Lower leg skin (tissue), 3 donors: ENCODE data around the gene SYS1.

Source experiments
- POLR2A ChIP-seq, 2 donors: fragments of 450-650 bp; IDR thresholded peaks; one replicate each; pipeline ENCODE4 v1.6.1; 2016 to 2017; ENCODE audit warnings: antibody characterized with exemption in 2 of 2, mild to moderate bottlenecking in 1 of 2, moderate library complexity in 1 of 2
- TF ChIP-seq, protein P1 (sequence below), 3 donors: fragments of 450-650 bp; IDR thresholded peaks; one replicate each; pipeline ENCODE4 v1.5.1; 2016; ENCODE audit warnings: antibody characterized with exemption in 3 of 3, mild to moderate bottlenecking in 3 of 3, moderate library complexity in 2 of 3

DNA sequence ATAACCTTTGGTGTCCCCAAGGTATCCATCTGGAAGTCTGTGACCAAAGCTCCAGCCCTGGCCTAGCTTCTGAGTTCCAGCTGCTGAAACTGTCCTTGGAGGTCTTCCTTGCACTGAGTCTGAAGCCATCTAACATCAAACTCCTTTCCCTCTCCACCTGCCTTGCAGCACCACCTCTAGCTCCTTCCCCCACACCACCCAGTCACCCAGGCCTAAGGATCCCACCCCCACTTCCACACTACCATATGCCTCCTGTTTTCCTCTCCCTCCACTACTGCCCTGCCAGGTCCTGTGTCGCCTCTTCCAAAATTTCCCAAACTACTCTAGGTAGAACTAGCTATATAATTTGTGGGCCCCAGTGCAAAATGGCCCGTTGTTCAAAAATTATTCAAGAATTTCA lies 44.0 kb upstream of the SYS1 start:
- TF ChIP-seq, protein P1, sequence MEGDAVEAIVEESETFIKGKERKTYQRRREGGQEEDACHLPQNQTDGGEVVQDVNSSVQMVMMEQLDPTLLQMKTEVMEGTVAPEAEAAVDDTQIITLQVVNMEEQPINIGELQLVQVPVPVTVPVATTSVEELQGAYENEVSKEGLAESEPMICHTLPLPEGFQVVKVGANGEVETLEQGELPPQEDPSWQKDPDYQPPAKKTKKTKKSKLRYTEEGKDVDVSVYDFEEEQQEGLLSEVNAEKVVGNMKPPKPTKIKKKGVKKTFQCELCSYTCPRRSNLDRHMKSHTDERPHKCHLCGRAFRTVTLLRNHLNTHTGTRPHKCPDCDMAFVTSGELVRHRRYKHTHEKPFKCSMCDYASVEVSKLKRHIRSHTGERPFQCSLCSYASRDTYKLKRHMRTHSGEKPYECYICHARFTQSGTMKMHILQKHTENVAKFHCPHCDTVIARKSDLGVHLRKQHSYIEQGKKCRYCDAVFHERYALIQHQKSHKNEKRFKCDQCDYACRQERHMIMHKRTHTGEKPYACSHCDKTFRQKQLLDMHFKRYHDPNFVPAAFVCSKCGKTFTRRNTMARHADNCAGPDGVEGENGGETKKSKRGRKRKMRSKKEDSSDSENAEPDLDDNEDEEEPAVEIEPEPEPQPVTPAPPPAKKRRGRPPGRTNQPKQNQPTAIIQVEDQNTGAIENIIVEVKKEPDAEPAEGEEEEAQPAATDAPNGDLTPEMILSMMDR (IDR thresholded peaks at IDR 0.05): no peak
- no peak for TF ChIP-seq POLR2A (IDR thresholded peaks at IDR 0.05)
